Endodermal cell (in vitro differentiated cells): ENCODE data around the gene DESI1. TPM values are rescaled to one million over a fixed set of nuclear protein-coding genes. Genes with fewer than 3 reads are reported as not detected.

Experiments used
- DNase-seq: peaks from one replicate; pipeline ENCODE4 v3.0.0-alpha.2; 2017
- H3K27ac ChIP-seq: 2 replicates; pipeline ENCODE4 v1.5.1; 2013; ENCODE audit warnings: mild to moderate bottlenecking, low read depth, low read length, moderate library complexity
- H3K27me3 ChIP-seq: 2 replicates; pipeline ENCODE4 v1.6.1; 2013; ENCODE audit warnings: mild to moderate bottlenecking, low read length, moderate library complexity; ENCODE audit not compliant: insufficient read depth, control insufficient read depth, poor library complexity, severe bottlenecking
- H3K36me3 ChIP-seq: 2 replicates; pipeline ENCODE4 v1.7.0; 2013; ENCODE audit warnings: mild to moderate bottlenecking, low read length, moderate library complexity; ENCODE audit not compliant: control insufficient read depth, insufficient read depth
- H3K4me1 ChIP-seq: one replicate; pipeline ENCODE4 v1.7.0; 2013; ENCODE audit warnings: low read length; ENCODE audit not compliant: control insufficient read depth, insufficient read depth
- H3K4me3 ChIP-seq: 2 replicates; pipeline ENCODE4 v1.5.1; 2013; ENCODE audit warnings: mild to moderate bottlenecking, low read length, moderate library complexity
- H3K9ac ChIP-seq: 2 replicates; pipeline ENCODE4 v1.6.1; 2013; ENCODE audit warnings: mild to moderate bottlenecking, low read length, moderate library complexity; ENCODE audit not compliant: poor library complexity, severe bottlenecking; ENCODE audit errors: extremely low read depth
- H3K9me3 ChIP-seq: 2 replicates; pipeline ENCODE4 v1.6.1; 2013; ENCODE audit warnings: mild to moderate bottlenecking, low read length, moderate library complexity; ENCODE audit not compliant: control insufficient read depth
- H3K27ac Mint-ChIP-seq: 2 replicates; pipeline ENCODE4 v1.8.0; 2020; ENCODE audit warnings: mixed read lengths
- H3K27me3 Mint-ChIP-seq: 2 replicates; pipeline ENCODE4 v1.8.0; 2021; ENCODE audit warnings: mild to moderate bottlenecking, mixed read lengths; ENCODE audit not compliant: insufficient read depth
- H3K36me3 Mint-ChIP-seq: 2 replicates; pipeline ENCODE4 v1.8.0; 2020; ENCODE audit warnings: low read depth, mixed read lengths
- H3K4me1 Mint-ChIP-seq: 2 replicates; pipeline ENCODE4 v1.8.0; 2020; ENCODE audit warnings: mixed read lengths
- H3K4me3 Mint-ChIP-seq: 2 replicates; pipeline ENCODE4 v1.8.0; 2020; ENCODE audit warnings: mild to moderate bottlenecking, moderate library complexity, mixed read lengths
- H3K9me3 Mint-ChIP-seq: 2 replicates; pipeline ENCODE4 v1.8.0; 2020; ENCODE audit warnings: mild to moderate bottlenecking, mixed read lengths
- WGBS, 2 experiments: methylation state at CpG; one replicate each; pipeline versions ENCODE4 v1.1.5 to v1.1.7; 2013; ENCODE audit warnings: missing lambda C conversion rate in 2 of 2, mixed read lengths in 1 of 2; ENCODE audit not compliant: insufficient coverage in 1 of 2, insufficient read length in 1 of 2; 5-methylcytosine and 5-hydroxymethylcytosine counted together
- total RNA-seq, 2 donors: library from RNA; stranded (reverse); fragmentation: NEBNext Ultra II Directional in 1 of 2; extraction: Animal tissue kit (Norgen Biotek cat#: 25700) in 1 of 2; gene quantifications; 2 replicates in 1 of 2; 3 replicates in 1 of 2; pipeline ENCODE4 v1.2.1, GENCODE V29; 2021
- TF ChIP-seq, protein P1 (sequence below): fragments of 200-600 bp; sonication (generic); conservative IDR thresholded peaks from 2 replicates; pipeline ENCODE4 v1.5.0; 2021; ENCODE audit warnings: antibody characterized with exemption, mild to moderate bottlenecking

Gene DESI1
- total RNA-seq, 2 donors from 2014 or later, result 21.8 to 28.9 TPM

DNA sequence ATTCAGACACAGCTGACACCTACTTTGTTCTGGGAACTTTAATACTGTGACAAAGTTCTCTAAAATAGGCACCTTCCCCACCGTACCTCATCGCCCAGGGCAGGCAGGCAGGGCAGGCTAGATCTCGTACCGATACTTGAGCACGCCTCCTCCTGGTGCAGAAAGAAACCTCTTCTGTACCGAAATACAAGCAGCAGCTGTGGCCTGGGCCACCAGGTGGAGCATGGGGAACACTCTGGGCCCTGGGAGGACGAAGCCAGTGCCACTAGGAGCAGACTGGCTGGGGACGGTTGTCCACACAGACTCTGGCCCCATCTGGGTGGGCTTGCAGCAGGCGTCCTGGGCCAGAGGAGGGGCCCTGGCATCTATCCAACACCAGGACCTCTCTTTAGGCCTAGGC lies 44.0 kb downstream of the DESI1 start:
- H3K9me3 ChIP-seq, result no peaks in the 10 kb centered on the region
- 56 to 62% methylated on average over 9 of the region's 9 CpGs for WGBS, 2 experiments
- H3K4me3 Mint-ChIP-seq, result no peak overlapping the region
- H3K36me3 Mint-ChIP-seq, result peaks cover 16% of the 10 kb centered on the region
- no peak overlapping the region for H3K4me3 ChIP-seq
- peaks cover 12% of the 10 kb centered on the region for H3K36me3 ChIP-seq
- no peak overlapping the region for H3K9ac ChIP-seq
- H3K4me1 Mint-ChIP-seq, result no peaks in the 10 kb centered on the region
- H3K27me3 ChIP-seq, result no peaks in the 10 kb centered on the region
- no peak overlapping the region for H3K27ac Mint-ChIP-seq
- TF ChIP-seq, protein P1, sequence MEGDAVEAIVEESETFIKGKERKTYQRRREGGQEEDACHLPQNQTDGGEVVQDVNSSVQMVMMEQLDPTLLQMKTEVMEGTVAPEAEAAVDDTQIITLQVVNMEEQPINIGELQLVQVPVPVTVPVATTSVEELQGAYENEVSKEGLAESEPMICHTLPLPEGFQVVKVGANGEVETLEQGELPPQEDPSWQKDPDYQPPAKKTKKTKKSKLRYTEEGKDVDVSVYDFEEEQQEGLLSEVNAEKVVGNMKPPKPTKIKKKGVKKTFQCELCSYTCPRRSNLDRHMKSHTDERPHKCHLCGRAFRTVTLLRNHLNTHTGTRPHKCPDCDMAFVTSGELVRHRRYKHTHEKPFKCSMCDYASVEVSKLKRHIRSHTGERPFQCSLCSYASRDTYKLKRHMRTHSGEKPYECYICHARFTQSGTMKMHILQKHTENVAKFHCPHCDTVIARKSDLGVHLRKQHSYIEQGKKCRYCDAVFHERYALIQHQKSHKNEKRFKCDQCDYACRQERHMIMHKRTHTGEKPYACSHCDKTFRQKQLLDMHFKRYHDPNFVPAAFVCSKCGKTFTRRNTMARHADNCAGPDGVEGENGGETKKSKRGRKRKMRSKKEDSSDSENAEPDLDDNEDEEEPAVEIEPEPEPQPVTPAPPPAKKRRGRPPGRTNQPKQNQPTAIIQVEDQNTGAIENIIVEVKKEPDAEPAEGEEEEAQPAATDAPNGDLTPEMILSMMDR, result peak; percentile 89
- no peaks in the 10 kb centered on the region for H3K9me3 Mint-ChIP-seq
- peak; percentile 94 for DNase-seq
- no peaks in the 10 kb centered on the region for H3K27me3 Mint-ChIP-seq
- no peak overlapping the region for H3K27ac ChIP-seq
- H3K4me1 ChIP-seq, result no peaks in the 10 kb centered on the region

DNA sequence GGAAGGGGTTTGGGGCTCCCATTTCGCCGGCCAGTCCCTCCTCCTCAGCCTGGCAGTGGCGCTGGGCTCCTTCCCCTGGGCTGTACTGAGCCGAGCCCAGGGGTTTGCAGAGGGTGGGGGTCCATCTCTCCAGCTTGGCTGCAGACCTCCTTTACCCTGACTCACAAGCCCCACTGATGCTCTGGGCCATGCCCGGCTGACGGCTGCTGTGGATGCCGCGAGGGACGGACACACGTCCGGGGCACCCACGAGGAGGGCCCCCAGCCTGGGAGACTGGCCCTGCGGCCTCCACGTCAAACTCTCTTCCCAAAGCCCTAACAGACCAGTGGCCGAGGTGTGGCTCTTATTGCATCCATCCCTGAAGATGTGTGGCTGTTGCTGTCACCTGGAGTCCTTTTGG lies 45.3 kb downstream of the DESI1 start:
- 93% methylated on average over 15 of the region's 15 CpGs; no CpG with 5 or more reads in 1 of the 2 experiments for WGBS, 2 experiments
- Histone ChIP-seq H3K4me3 (no peak overlapping the region), H3K9me3 (no peaks in the 10 kb centered on the region), H3K4me1 (no peaks in the 10 kb centered on the region), H3K9ac (no peak overlapping the region), H3K27ac (no peak overlapping the region), H3K36me3 (peaks cover 12% of the 10 kb centered on the region), H3K27me3 (no peaks in the 10 kb centered on the region)
- Mint-ChIP-seq H3K36me3 (peaks cover 16% of the 10 kb centered on the region), H3K9me3 (no peaks in the 10 kb centered on the region), H3K27me3 (no peaks in the 10 kb centered on the region), H3K4me3 (no peak overlapping the region), H3K4me1 (no peaks in the 10 kb centered on the region), H3K27ac (no peak overlapping the region)
- DNase-seq, result no peak
- TF ChIP-seq, protein P1, result no peak

DNA sequence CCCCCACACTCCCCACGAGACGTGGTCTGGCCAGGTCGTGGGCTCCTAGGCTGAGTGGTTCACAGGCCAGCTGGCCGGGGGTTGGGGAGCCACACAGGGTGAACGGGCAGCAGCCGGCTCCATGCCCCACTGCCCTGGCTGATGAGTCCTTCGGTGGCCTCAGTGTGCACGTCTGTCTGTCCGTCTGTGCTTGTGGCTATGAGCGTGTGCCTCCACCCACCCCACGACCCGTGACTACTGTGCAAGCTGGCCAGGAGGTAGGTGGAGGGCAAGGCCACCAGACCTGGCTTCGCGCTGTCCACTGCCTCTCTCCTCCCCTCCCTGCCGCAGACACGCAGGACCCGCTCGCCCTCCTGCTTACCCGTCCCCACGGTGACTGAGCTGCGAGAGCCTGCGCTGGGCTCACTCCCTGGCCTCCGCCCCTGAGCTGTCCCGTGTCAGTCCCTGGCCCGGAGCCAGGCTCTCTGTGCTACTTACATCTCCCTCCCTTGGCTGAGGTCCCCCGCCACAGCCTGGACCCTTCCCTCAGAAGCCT lies 45.9 kb downstream of the DESI1 start:
- Histone ChIP-seq H3K27ac (no peak overlapping the region), H3K27me3 (no peaks in the 10 kb centered on the region), H3K9me3 (no peaks in the 10 kb centered on the region), H3K9ac (no peak overlapping the region), H3K4me1 (no peaks in the 10 kb centered on the region), H3K4me3 (no peak overlapping the region), H3K36me3 (peaks cover 10% of the 10 kb centered on the region)
- H3K27me3 Mint-ChIP-seq, result no peaks in the 10 kb centered on the region
- H3K9me3 Mint-ChIP-seq, result no peaks in the 10 kb centered on the region
- no peaks in the 10 kb centered on the region for H3K4me1 Mint-ChIP-seq
- H3K27ac Mint-ChIP-seq, result no peak overlapping the region
- 94 to 96% methylated on average over 15 to 26 of the region's 26 CpGs for WGBS, 2 experiments
- peaks cover 16% of the 10 kb centered on the region for H3K36me3 Mint-ChIP-seq
- no peak overlapping the region for H3K4me3 Mint-ChIP-seq
- TF ChIP-seq, protein P1, result no peak
- no peak for DNase-seq
